GM18858 (cell line): ENCODE data around the gene ELOVL5.
A peak's percentile ranks its signal among the peaks of the same experiment; 100 is the strongest.
"Not testable (repeated sequence)": the region's sequence is repeated elsewhere in the genome, so short reads cannot be mapped to it uniquely, and the experiment has no call there.

Source experiments
- ATAC-seq: cut with Tn5 transposase; IDR thresholded peaks from one replicate; pipeline ENCODE4 v1.9.1; 2021; ENCODE audit not compliant: unreplicated experiment

The ELOVL5 gene

GRCh38 chr6:53306217-53306616 is 42.5 kb downstream of the ELOVL5 start:
- ATAC-seq: not testable (repeated sequence)

GRCh38 chr6:53305506-53306005 is 43.2 kb downstream of the ELOVL5 start:
- ATAC-seq: not testable (repeated sequence)

GRCh38 chr6:53304953-53305352 is 43.8 kb downstream of the ELOVL5 start:
- ATAC-seq: not testable (repeated sequence)

- ATAC-seq: no peak
Observed at GRCh38 chr6:53302678-53303360, 45.9 kb downstream of the ELOVL5 start.

- no peak for ATAC-seq
Observed at GRCh38 chr6:53301801-53302537, 46.8 kb downstream of the ELOVL5 start.

- ATAC-seq: no peak
Observed at GRCh38 chr6:53300656-53301551, 47.8 kb downstream of the ELOVL5 start.

GRCh38 chr6:53299331-53300005 is 49.3 kb downstream of the ELOVL5 start:
- ATAC-seq: no peak

- no peak for ATAC-seq
Observed at GRCh38 chr6:53297004-53297403, 51.7 kb downstream of the ELOVL5 start.

GRCh38 chr6:53295176-53295575 is 53.6 kb downstream of the ELOVL5 start:
- ATAC-seq: no peak

GRCh38 chr6:53294611-53295010 is 54.1 kb downstream of the ELOVL5 start:
- ATAC-seq: no peak

- no peak for ATAC-seq
Observed at GRCh38 chr6:53294095-53294494, 54.7 kb downstream of the ELOVL5 start.

- ATAC-seq: no peak
Observed at GRCh38 chr6:53293691-53294090, 55.1 kb downstream of the ELOVL5 start.

GRCh38 chr6:53290537-53291510 is 57.9 kb downstream of the ELOVL5 start:
- ATAC-seq: no peak

- ATAC-seq: no peak
Observed at GRCh38 chr6:53287336-53288225, 61.2 kb downstream of the ELOVL5 start.

GRCh38 chr6:53284901-53285300 is 63.8 kb downstream of the ELOVL5 start:
- peak; percentile 61 for ATAC-seq

GRCh38 chr6:53282741-53283140 is 66.0 kb downstream of the ELOVL5 start:
- ATAC-seq: no peak

GRCh38 chr6:53282234-53282633 is 66.5 kb downstream of the ELOVL5 start:
- ATAC-seq: no peak

GRCh38 chr6:53281518-53282215 is 67.1 kb downstream of the ELOVL5 start:
- peak; percentile 43 for ATAC-seq
